GM21526 (cell line): ENCODE data around the gene SEL1L.
A peak's percentile ranks its signal among the peaks of the same experiment; 100 is the strongest.
"Not testable (repeated sequence)": the region's sequence is repeated elsewhere in the genome, so short reads cannot be mapped to it uniquely, and the experiment has no call there.

Experiments
- ATAC-seq: cut with Tn5 transposase; IDR thresholded peaks from one replicate; pipeline ENCODE4 v1.9.1; 2021; ENCODE audit warnings: moderate library complexity; ENCODE audit not compliant: unreplicated experiment, low FRiP score

The SEL1L gene

DNA sequence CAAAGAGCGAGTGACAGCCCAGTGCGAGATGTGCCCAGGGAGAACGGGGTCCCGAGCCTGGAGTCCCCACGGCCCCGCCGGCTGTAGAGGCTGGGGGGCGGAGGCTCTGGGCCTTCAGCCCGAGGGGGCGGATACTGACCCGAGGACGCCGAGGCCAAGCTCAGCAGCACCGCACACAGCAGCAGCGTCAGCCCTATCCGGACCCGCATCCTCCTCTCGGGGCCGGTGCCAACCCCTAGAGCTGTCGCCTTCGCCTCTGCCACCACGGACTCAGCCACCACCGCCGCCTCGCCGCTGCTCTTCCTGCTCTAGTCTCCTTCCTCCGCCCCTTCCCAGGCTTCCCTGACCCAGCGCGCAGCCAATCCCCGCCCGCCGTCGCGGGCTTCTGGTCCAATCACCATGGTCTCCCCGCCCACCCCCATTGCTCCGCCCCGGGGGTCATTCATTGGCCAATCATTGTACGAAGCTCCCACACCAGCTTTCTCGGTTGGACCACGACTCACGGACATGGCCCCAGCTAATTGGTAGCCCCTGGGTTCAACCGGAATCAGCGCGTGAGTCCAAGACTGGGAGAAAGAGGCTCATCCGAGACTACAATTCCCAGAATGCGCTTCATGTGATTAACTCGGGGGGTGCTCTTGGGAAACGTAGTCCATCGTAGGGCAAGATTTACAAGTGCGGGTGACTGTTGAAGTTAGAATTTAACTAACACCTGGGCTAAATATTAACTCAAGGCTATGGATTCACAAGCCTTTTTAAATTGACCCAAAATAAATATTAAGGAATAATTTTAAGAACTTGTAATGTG lies at the start of gene SEL1L:
TSS of gene SEL1L (minus strand) at position 318 of the 808 bp plus-strand sequence. CDS start at position 209, 109 bp downstream.
- peak; percentile 96 for ATAC-seq

DNA sequence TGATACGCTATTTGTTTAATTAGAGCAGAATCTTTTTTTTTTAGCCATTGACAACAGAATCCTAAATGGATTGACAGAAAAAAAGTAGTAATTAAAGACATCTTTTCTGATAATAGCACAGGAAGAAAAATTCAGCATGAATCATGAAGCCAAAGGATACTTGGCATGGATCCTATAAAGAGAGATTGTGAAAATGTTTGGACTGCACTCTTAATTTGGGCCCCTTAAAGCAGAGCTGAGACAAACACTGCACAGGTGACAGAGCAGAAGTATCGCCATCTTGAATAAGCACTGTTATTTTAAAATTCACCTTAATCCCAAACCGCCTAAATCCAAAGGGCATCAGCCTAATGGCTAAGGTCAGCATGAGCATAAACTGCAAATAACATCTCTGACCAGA lies 48.8 kb upstream of the SEL1L start:
- no peak for ATAC-seq

DNA sequence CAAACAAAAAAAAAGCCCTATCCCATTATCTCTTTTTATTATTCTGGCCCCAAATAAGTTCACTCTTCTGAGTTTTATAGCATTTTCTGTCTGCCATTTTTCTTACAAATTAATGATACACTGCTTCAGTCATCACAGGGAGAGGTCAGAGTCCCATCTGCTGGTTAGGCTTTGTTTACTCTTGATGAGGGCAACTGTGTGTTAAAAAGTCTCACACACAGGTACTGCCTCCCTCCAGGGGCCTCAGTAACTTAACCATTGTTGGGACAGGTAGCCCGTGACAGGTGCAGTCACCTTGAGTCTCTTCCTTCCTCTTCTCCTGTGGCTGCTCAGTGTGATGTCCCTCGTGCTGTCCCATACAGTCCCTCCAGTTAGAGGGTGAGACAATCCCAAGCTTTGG lies 45.5 kb upstream of the SEL1L start:
- ATAC-seq: no peak

DNA sequence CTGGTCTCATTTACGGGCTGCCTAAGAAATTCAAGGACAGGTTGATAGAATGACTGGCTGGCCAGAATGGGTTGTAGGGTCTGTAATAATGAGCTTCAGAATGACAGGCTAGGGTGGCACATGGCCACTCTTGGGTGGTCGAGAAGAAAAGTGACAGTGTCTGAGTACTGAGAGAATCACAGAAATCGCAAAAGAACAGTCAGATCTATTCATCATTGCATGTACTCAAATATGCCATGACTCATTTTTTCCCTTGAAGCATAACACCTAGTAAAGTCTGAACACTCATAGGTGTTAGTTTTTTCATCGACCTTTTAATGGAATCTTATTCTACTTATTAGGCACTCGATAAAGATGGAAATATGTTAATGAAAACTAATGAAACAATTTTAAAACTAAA lies 37.8 kb upstream of the SEL1L start:
- no peak for ATAC-seq

DNA sequence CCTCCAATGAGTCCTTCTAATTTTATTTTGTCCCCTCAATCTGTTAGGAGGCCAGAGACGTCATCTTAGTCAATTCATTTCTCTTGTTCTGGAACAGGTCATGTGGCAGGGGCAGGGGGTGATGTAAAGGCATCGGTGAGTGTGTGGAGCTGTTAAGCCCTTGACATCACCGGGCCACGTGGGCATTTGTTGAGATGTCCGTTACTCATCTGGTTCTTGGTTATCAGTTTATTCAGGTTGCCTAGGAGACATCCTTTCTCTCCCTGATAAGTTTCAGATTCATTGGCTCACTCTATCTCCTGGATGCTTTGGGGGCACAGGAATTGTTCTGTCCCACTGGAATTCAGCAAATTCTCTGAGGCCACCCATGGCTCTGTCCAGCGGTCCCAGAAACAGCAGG lies 33.6 kb upstream of the SEL1L start:
- no peak for ATAC-seq

DNA sequence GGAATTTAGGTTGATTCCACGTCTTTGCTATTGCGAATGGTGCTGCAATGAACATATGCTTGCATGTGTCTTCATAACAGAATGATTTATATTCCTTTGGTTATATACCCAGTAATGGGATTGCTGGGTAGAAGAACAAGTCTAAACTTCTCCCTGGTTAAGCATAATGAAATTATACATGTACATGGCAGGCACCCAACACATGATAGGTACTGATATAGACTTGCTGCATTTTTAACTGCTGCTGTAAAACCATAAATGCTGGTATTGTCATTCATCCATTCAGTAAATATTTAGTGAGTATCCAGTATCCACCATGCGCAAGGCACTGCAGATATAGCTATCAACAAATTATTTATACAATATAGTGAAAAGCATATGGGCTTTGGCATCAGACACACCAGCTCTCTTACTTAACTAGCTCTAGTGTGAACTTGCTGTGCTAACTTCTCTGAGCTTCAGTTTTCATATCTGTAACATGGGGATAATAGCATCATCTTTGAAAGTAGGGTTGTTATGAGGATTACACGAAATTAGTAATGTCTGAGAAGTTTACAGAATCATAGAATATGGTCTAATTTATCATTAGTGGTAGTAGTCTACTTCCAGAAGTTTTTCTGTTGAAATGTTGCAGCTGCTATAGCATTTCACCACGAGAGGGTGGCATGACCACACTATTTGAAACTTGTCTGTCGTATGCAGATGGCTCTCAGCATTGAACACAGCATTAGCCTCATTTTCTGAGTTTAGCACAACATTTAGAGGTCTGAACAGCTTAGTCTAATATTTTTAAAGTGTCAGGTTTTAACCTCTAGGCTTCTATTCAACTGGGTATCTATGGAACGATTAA lies 32.0 kb upstream of the SEL1L start:
- peak; percentile 79 for ATAC-seq

DNA sequence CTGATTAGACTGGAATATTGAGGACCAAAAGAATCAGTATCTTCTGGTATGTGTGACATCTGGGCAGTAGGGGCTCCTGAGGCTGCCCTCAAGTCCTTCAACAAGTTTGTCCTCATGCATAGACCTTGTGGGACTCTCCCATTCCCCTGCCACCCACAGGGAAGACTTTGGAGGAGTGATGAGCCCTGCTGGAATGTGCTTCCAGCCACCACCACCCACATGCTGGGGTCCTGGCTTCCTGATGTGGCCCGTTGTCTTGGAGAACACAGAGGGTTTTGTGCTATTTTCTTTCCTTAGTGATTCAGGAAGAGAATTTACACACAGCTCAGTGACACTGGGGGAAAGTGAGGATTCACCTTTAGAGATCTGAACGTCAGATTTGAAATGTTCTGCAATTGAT lies 29.2 kb upstream of the SEL1L start:
- ATAC-seq: no peak

DNA sequence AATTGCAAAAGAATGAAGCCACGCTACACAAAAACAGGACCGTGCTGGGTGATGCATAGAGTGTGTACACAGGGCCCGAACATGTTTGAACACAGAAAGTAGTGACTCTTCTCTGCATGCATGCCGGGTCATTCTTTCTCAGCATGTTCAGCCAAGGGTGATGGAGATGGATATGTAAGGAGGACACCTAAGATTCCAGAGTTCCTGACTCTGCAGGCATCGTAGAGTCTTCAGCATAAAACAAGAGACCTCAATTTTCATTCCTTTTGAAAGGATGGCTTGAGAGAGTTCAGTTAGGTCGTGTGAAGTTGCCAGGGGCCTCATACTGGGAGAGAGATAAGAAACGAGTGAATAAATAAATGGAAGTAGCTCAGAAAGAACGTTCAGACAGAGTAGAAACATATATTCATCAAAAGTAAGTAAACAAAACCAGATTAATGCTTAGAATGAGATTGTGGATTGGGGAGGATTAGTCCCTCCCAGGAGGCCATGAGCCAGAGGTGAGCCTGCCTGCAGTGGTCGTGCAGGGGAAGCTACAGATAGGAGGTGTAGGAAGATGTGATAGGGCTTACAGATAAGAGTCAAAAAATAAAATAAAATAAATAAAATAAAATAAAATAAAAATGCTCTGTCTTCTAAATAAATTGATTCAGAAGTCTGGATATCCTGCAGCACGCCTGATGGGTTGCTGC lies 27.6 kb upstream of the SEL1L start:
- no peak for ATAC-seq

DNA sequence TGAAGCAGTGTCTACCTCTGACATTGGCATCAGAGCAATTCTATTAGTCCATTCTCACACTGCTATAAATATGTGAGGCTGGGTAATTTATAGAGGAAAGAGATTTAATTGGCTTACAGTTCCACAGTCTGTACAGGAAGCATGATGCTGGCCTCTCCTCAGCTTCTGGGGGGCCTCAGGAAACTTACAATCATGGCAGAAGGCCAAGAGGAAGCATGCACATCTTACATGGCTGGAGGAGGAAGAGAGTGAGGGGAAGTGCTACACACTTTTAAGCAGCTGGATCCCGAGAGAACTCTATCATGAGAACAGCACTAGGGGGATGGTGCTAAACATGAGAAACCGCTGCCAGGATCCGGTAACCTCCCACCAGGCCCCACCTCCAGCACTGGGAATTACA lies 25.7 kb upstream of the SEL1L start:
- ATAC-seq: no peak

DNA sequence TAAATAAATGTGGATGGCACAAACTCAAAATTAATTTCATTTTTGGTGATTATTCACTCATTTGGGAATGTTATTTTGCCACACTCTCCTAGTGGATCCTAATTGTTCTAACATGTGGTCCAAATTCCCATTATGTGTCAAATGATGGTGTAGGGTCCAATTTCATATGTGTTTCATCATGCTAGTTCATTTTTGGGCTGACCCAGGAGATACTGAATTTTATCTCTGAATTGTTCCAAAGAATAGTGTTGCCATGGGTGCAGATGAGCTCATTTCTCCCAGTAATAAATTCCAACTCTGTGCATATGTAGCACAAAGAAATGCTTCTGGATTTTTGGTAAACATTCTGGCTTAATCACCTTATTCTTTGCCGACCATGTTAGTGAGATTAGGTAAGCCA lies 23.5 kb upstream of the SEL1L start:
- ATAC-seq: no peak

DNA sequence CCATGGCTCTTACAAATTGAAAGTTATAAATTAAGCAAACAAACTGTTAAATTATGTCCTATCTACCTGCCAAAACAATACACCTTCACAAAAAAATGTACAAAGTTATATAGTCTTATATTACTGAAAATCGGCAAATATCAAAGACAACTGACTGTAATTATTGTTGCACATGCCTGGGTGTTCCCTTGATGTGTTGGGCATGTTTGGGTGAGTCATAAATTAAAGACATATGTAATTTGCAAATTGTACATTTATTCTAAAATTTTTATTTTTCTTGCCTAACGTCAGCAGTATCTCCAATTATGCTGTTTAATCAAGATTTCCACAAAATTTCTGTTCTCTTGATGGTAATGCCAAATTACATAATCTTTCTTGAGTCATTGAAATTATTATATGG lies 22.0 kb upstream of the SEL1L start:
- ATAC-seq: no peak

DNA sequence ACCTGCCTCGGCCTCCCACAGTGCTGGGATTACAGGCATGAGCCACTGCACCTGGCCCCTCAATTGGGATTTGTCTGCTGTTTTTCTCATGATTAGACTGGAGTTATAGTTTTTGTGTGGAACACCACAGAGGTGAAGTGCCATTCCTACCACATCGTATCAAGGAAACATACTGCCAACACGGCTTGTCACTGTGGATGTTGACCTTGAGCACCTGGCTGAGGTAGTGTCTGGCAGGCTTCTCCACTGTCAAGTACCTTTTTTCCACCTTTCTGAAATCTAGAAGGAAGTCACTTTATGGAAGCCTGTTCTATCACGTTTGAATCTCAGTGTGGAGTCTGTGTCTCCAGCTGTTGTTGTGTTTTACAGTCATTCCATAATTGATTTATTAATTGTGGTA lies 21.4 kb upstream of the SEL1L start:
- ATAC-seq: no peak

DNA sequence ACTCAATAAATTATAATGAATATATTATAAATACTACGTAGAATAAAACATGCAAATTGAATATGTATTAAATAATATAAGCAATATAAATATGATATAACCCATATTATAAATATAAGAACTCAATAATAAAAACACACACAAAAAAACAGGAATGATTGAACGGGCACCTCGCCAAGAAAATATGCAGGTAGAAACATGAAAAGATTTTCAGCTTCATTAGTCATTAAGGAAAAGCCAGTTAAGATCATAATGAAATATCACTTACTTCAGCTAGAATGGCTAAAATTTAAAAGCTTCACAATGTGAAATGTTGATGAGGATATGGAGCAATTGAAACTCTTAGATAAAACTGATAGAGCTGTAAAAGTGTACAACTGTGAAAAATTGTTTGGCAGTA lies 17.8 kb upstream of the SEL1L start:
- no peak for ATAC-seq

DNA sequence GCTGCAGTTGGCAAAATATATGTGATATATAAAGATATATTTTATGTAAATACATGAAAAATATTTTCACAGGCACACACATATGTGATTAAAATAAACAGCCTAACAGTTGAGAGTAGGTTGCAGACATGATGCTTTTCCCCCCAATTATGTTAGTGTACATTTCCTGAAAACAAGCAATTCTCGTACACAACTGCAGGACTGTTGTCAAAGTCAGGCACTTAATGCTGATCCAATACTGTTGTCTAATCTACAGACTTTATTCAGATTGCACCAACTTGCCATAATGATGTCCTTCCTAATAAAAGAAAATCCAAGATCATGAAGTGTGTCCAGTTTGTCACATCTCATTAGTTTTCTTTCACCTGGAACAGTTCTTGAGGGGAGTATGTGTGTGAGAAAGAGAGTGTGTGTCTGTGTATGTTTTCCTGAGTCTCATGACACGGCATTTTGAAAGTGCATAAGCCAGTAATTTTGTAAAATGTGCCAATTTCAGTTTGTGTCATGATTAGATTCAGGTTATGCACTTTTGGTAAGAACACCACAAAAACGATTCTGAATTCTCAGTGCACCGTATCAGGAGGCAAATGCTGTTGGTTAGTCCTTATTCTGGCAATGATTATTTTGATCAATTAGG lies 16.5 kb upstream of the SEL1L start:
- ATAC-seq: peak; percentile 92

DNA sequence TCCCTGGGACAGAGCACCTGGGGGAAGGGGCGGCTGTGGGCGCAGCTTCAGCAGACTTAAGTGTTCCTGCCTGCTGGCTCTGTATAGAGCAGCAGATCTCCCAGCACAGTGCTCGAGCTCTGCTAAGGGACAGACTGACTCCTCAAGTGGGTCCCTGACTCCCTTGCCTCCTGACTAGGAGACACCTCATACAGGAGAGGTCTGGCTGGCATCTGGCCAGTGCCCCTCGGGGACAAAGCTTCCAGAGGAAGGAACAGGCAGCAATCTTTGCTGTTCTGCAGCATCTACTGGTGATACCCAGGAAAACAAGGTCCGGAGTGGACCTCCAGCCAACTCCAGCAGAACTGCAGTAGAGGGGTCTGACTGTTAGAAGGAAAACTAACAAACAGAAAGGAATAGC lies 7.6 kb upstream of the SEL1L start:
- not testable (repeated sequence) for ATAC-seq

DNA sequence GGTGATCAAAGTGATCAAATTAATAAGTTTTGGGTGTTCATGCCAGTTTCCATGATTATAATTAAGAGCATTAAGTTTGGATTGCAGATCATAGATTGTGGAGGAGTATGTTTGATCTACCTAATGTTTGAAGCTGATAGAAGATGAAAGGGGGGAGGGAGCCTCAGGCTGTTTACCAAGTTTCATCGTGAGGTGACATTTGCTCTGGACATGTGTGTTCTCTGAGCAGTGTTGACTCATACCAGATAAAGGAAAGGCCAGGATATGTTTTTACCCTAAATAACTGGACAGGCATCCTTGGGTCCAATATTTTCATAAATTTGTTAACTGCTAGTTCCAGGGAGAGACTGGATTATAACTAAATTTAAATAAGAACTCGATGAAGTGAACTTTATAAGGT lies 3.5 kb upstream of the SEL1L start:
- ATAC-seq: no peak

DNA sequence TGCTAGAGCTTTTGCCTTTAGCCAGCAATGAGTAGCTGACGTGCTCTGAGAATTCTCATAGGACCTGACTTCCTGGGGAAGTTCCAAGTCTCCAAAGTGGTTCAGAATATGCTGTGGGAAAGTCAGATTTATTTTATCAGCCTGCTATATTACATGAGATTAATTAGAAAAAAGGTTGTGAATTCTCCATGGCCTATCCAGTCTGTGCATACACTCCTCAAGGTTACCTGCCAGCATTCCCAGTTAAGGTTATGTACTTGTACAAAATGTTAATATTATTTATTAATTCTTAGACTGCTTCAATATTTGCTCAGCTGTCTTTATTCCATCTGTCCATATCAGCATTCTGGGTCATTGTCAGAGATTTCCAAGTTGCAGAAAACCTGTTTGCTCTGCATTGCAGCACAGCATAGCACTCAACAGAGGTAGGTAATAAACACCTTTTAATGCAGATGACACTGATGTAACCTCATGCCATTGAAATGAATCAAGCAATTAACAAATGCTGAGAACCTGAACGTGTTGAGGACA lies 2.7 kb upstream of the SEL1L start:
- no peak for ATAC-seq

DNA sequence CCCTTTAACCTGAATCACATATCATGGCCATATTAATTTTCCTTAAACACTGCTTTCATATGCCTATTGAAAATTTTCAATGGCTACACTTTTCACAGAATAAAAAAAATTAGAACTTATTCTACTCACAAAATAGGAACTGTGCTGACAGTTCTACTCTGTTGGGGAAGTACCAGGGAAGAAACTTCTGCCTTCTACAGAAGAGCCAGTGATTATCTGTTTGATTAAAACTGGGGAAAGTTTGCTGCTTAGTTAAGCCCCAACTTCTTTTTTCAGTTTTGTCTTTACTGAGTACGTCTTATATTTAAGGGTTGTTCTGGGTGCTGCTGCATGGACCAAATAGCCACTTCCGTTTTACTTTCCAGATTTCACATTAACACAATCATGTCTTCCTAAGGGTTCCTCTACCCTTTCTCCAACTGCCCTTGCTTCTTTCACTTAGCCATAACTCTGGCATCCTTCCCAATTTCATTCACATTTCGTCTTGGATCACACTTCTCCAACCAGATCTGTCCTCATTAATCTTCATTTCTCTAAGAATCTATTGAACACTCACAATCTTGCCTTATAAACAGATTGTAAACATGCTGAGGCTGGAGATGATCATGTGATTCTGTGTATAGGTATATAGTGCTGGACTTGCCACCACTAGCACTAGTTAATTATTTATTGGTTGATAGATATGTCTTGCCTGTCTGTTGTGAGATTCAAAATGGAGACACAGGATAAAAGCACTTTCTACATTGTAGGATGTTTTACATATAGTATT lies 1.9 kb upstream of the SEL1L start:
- no peak for ATAC-seq

DNA sequence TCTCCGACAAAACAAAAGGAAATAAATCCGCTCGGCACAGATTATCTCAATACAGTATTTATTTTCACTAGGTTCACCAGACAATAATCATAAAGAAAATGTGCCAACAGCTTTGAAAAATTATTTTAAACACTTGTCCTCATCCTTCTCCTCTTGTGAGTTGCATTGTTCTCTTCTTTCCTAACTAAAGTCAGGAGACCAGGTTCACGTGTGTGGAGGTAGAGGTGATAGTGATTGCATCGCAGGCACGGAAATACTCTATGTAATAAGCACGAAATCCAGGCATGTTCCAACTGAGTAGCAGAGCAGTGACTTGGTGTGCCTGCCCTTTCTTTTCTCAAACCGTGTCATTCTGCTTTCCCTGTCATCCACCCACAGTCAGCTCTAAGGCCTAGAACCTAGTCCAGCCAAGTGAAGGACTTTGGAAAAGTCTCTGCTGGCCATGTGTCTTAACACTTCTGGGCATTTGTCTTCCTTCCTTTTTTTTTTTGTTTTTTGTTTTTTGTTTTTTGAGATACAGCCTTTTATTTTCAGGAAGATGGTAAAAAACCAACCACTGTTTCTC lies 939 bp upstream of the SEL1L start:
- ATAC-seq: no peak

DNA sequence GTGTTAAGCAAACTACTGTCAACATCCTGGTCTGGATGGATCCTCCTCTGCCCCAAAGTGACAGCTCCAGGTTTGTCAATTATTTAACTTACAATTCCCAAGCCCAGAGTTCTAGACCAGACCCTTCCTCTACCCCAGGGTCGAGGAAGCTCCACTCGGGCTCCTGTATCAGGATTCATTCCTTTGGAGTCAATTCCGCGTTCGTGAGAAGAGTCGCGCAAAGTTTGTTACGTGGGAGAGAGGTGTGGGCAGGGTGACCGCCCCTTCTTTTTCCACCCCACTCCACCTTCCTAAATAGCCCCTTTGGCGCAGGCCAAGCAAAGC lies 479 bp downstream of the SEL1L start:
- no peak for ATAC-seq
